NOMO-1 (cell line): ENCODE measurements around the gene CD300E.

Source experiments
- DNase-seq, 2 experiments: peaks; one replicate each; lab custom pipeline; 2025; ENCODE audit not compliant: unreplicated experiment in 2 of 2; lab: John Stamatoyannopoulos, UW

Gene CD300E, protein sequence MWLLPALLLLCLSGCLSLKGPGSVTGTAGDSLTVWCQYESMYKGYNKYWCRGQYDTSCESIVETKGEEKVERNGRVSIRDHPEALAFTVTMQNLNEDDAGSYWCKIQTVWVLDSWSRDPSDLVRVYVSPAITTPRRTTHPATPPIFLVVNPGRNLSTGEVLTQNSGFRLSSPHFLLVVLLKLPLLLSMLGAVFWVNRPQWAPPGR

DNA sequence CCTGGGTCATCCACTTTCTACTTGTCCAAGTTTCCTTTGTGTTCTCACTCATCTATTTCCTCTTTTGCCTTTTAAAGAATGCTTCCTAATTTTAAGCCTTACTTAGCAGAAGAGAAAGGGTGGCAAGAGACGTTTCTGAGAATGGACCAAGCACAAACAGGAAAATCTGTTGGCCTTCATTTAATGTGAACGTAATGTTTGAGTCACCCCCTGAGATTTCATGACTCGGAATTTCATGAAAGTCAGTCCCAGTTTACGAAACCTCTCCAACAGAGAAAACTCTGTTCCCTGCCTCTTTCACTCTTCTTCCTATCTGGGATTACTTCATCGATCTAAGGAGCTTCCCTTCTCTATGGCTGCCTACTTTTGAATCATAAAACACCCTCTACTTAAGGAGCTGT is at the start of gene CD300E:
Gene CD300E, minus strand, starts transcription at position 46 of the 401 bp plus-strand sequence. CDS start 117 bp downstream, outside the sequence.
- peak; percentile 43 to 66 for DNase-seq

DNA sequence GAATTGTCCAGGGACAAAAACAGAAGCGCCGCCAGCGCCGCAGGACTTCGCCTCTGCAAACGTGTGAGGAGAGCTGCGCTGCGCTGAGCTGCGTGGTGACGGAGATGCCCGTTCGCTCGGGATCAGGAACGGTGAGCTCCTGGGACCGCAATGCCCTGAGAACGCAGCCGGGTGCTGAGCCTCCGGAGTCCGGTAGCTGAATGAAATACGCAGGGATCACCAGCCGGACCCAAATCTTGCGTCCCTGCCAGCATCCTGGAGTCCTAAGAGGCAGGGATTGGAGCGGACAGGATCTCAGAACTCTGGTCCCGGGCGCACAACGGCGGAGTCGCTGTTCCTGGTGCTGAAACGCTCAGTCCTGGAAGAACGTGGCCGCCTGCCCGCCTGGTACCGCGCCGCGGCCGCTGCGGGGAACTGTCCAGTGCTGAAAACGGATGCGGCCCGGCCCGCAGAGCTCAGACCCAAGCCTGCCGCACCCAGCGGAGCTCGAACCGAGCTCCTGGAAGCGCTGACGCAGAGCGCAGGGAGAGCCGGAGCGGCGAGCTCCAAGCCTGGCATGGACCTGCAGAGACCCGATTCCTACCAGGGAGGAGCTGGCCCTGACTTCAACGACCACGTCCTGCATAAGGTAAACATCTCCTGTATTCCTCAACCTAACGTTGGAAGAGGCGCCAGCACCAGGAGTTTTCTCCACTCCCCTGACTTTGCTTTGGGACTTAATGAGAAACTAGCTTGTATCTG is 47.7 kb upstream of the CD300E start:
- peak; percentile 73 to 77 for DNase-seq

DNA sequence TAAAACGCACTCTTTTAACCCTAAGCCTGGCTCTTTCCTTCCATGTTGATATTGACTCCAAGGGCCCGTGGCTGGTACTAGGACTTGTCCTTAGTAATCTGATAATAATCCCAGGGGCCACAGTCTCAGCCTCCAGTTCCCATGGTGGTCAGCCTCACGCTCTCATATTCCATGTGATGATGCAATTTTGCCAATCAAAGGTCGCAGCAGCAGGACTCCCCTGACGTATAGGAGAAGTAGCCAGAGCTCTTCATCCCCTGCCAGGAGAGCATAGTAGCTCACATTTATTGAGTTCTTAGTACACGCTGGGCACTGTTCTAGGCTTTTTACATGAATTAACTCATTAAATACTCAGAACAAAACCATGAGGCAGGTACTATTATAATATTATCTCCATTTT is 46.8 kb upstream of the CD300E start:
- DNase-seq, result no peak

DNA sequence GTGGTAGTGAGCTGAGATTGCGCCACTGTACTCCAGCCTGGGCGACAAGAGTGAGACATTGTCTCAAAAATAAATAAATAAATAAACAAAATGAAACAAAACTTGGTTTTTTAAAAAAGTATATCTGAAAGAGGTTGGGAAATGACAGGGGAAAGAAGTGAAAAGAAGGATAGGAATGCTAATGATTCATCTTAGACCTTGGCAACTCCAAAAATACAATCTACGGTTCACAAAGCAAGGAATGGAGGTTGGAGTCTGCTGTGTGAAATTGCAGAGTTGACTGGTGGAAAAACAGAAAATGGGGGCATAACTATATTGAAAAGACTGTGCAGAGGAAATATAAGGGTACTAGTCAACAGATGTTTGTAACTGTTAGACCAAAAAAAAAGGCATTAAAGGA is 40.0 kb upstream of the CD300E start:
- no peak for DNase-seq

DNA sequence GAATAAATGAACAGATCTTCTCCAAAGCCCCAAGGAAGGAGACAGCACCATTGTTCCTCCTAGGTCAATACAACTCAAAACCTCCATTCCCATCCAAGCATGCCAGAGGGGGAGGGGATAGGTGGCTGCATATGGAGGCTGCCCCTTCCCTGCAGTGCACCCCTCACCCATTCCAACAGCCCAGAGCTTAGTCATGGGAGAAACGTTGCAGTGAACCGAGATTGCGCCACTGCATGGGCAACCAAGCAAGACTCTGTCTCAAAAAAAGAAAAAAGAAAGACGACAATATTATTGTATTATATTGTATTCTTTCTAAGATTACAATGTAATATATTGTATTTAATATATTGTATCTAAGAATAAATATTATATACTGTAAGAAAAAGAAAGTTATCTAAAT is 36.4 kb upstream of the CD300E start:
- DNase-seq, result peak in 1 of 2 experiments; percentile 12

DNA sequence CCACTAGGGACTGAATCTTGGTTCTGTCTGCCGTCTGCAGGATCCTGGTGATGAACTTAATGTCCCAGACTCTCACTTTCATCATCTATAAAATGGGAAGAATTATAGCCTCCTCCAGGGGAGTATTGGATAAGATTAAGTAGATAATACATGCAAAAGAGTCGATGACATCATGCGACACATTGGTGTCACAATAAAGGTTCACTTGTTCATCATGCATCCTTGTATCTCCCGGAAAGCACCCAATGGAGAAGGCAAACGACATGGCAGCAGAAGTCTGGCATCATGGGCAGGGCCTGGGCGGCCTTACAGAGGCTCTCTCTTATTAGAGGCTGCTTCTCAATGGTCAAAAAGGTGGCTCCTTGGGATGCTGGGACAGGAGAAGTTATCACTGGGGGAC is 35.1 kb upstream of the CD300E start:
- no peak for DNase-seq

DNA sequence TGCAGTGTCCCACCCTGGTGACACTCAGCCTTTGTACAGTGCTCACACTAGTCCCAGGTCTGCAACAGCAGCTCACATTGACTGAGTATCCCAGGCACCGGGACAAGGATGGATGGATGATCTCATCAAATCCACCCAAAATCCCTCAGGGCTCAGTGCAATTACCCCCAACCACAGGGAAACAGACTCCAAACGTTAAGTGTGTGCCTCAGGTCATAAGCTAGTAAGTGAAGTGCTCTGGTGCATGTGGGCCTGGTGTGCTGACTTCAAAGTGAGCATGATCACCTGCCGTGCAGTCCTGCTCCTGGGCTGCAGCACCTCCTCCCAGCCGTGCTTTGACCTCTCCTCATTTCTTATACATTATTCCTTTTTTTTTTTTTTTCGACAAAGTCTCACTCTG is 31.2 kb upstream of the CD300E start:
- DNase-seq, result no peak

DNA sequence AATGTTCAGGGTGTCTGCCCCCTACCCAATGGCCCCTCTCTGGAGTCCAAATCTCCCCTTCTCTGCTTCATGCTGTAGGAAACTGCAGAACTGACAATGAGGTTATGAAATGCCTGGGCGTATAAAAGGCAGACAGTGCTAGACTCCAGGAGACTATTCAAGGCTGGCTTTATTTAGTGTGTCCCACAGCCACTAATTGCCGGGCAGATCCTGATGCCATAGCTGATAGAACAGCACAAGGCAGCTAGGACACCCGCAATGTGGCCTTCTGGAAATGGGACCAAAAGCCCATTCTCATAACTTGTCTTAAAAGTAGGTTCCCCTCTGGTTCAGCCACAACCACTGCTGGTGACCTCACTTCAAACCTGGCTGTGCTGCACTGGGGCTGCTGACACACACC is 28.5 kb upstream of the CD300E start:
- no peak for DNase-seq

DNA sequence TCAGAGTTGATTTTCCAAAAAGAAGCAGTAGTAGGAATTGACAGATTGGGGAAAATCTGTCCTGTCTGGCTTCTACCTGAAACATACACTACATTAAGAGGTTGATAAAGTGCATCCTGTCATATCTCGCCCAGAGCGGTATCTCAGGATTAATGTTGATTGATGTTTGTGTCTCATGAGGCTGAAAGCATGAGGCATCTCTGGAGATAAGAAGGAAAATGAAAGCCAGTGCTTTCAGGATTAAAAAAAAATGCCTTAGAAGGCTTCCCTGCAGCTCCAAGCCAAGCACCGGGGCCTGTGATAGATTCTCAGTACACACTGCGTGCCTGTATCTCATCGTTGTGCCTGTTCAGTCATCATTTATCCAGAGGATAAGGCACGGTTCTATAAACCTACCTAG is 26.4 kb upstream of the CD300E start:
- no peak for DNase-seq

DNA sequence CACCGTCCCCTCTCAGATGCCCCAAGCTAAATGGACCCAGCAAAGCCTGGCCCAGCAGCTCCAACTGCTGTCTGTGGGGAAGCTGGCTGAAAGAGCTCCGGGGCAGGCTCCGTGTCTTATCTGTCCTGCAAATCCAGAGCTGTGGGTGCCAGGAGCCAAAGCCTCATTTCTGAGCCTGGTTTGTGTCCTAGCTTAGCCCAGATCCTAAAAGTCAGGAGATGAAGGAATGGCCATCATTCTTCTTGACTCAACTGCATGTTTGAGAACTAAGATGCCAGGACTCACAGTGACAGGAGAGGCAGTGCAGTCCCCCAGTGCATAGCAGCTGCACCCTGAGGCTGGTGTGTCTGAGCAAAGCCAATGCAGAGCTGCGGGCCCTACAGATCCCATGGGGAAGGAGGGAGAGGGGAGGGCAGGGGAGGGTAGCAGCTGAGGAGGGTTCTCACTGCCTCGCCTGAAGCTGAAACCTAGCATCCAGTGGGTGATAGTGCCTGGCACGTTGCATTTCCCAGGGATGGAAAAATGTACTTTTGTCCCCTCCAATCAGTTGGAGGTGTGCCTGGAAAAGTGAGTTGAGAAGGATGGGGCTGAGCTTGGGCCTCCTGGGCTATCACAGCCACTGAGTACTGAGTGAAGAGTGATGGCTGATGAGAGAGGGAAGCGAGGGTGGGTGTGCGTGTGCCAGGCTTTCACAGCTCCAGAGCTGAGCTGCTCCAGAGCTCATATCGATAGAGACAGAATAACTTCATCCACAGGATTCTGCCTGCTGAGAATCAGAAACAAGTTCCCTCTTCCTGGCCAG is 24.5 kb upstream of the CD300E start:
- no peak for DNase-seq

DNA sequence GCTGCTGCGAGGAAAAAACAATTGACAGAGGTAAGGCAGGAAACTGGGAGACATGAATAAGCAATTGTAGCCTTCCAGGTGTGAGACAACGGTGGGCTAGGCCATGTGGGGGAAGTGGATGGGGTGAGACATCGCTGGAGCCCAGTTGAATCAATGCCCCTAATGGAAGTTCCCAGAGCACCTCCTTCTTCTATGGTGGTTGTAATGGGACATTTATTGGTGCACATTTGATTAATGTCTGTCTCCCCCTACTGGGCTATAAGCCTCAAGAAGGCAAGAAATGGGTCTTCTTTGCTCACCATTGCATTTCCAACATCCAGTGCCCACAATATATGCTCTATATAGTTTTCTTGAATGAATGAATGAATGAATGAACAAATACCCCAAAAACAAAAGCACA is 22.7 kb upstream of the CD300E start:
- peak; percentile 21 to 73 for DNase-seq

DNA sequence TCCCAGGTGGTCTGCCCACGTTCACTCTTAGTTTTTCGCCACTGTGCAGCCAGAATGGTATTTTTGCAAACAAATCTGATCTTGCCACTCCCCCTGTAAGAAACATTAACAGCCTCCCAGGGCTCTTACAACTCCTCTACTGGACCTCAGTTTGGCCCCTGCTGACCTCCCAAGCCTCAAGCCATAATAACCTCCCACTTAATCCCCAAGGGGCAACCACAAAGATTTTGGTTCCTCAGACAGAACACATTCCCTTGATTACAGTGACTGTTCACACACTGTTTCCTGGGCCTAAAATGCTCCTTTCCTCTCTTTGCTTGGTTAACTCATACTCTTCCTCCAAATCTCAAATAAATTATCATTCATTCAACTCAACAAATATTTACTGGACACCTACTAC is 21.5 kb upstream of the CD300E start:
- no peak for DNase-seq

DNA sequence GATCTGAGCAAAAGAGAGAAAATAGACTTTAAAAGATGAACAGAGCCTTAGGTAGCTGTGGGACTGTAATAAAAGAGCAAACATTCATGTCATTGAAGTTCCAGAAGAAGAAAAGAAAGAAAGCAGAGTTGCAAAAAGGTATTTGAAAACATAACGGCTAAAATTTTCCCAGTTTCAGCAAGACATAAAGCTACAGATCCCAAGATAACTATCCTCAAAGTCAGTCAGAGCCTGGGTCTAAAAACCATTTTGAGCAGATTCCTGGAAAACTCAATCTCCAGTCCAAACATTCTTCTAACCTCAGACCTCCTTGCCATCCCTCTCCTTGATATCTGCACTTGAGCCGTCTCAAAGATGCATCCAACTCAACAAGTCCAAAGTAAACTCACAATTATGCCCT is 20.9 kb upstream of the CD300E start:
- no peak for DNase-seq

DNA sequence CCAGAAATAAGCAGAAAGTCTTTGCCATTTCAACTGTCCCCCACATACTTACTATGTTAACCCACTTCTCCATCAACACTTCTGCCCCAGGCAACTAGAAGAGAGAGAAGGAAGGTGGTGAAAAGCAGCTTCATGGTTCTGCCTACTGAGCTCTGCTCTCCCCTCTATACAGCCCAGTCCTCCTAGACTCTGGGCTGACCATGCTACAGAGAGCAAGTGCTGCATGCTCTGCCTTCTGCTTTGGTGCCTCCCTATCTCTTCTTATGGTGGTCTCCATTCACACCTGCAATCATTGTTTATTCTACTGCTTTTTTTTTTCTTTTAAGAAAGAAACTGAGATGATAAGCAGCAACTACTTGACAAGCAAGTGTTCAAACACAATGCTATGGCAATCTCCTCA is 20.3 kb upstream of the CD300E start:
- peak in 1 of 2 experiments; percentile 23 for DNase-seq

DNA sequence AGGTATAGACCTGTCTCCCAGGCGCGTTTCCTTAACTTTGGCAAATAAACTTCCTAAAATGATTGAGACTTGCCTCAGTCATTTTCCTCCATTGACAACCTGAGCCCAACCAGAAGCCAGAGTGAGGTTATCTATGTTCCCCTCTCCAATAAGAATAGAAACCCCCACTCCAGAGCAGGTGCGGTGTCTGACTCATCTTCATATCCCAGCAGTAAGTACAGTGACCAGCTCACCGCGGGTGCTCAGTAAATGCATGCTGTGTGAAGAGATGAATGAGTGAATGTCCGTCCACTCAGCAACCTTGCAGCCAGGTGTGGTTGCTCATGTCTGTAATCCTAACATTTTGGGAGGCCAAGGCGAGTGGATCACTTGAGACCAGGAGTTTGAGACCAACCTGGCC is 19.5 kb upstream of the CD300E start:
- DNase-seq, result no peak

DNA sequence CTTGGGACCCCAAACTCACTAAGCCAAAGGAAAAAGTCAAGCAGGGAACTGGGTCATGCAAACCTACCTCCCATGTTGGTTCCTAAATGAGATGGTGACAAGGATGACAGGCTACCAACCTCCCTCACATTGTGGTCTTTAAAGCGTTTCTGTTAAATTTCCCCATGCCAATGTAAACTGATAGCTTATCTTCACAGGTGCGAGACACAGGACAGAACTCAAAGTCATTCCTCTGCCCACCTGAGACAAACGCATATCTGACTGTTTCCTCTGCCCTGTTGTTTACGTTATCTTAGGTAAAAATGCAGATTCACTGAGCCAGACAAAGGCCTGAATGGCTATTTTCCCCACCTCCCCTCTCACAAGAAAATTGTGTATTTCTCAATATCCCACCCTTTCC is 19.0 kb upstream of the CD300E start:
- no peak for DNase-seq

DNA sequence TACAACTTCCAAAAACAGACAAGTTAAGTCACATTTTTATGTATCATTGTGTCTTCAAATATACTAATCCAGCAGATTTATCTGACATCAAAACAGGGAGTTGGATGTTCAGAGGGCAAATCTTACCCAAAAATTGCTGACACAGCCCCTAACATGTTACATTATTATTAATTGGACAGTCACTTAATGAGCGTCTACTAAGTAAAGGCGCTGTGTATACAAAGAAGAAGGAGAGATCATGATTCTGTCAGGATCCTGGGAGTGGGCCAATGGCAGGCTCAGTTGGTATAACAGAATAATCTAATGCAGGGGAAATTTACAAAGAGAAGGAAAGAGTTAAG is 18.4 kb upstream of the CD300E start:
- DNase-seq, result no peak

DNA sequence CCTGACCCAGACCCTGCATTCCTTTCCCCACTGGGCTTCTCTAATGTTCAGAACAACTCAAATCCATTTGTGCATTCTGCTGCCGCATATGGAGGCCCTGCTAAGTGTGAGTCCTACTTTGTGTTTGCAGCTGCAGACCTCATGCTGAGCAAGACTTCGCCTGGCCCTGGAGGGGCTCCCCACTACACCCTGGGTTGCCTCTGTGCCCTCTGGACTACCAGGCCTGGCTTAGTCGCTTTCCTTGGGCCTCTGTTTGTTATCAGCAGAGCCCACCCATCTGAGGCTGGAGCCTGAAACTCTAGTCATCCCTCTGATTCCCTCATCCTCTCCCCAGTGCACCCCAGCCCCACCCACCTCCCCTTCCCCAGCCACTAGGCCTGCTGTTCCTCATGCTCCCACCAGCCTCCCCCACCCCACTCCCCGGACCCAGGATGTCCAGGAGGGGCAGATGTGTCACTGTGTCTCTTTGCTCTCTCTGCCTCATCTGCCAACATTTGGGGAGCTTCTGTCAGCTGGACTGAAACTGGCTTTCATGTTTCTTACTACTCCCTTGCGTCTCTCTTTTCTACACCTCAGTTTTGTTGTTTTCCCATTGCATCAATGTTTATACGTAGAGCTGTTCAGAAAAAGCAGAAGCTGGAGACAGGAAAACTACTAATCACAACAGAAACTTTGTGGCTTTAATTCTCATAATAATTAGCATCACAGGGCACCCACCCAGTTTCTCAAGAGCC is 17.9 kb upstream of the CD300E start:
- peak; percentile 63 to 95 for DNase-seq

DNA sequence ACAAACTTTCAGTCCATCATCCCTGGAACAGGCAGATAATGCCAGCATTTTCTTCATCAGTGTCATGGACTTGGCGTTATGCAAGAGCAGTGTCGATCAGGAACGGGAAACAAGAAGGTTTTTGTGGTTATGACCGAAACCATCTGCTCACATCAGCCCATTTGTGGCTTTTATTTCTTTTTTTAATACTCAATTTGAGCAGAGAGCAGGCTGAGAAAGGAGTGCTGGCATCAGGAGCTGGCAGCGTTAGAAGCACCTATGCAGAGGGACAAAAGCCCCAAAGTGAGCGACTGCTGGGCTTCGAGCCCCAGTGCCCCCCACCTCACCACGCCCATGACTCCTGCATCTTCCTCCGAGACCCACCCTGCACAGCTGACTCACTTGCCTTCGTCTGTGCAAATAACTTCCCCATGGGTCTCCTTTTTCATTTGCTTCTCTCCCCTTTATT is 16.2 kb upstream of the CD300E start:
- peak; percentile 79 to 90 for DNase-seq

DNA sequence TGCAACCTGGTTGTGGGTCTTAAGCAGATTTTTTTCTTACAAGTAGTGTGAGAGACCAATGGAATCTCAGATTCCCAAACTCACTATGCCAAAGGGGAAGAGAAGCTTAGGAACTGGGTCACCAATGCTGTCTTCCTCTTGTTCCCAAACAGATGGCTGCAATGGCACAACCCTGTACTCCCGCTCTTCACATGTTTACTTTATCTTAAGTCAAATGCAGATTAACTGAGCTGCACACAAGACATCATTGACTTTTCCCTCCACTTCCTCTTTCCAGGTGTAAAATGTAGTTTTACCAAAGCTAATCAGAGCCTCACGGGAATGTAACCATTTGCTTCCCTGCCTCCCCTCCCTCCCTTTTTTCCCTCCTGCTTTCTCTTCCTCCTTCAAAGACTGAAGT is 14.4 kb upstream of the CD300E start:
- no peak for DNase-seq

DNA sequence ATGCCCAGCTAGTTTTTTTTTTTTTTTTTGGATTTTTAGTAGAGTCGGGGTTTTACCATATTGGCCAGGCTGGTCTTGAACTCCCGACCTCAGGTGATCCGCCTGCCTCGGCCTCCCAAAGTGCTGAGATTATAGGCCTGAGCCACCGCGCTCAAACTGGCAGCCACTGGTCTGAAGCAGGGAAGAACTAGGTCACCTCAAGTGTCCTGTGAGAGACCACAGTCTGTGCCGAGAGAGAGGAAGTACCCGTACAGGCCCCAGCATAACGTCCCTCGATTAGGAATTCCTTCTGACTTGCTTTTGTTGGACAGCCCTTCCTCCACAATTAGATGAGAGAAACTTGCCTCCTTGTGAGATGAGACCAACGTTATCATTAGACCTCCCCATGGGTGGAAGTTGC is 13.7 kb upstream of the CD300E start:
- peak; percentile 31 to 66 for DNase-seq
